HPDE6-E6E7 (cell line): Measurements from ENCODE around the gene GPC5.

ENCODE experiments used
- DNase-seq: peaks from one replicate; pipeline ENCODE4 v3.0.0; 2011; ENCODE audit warnings: missing footprints; ENCODE audit errors: extremely low spot score

Gene GPC5

DNA sequence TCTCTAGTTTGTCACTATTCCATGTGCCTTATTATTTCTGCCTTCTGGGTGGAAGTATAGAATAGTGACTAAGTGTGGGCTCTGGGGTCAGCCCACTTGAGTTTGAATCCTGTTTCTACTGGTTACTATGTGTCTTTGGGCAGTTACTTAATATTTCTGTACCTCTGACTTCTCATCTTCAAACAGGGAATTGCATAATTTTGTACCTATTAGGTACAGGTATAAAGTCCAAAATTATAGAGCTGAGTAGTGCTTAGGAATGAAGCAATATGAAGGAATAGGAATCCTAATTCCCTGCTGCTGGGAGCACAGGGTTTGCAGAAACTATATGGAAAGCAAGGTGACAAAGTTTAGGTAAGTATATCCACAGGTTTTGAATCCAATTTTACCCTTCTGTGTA is 564.5 kb downstream of the GPC5 start:
- no peak for DNase-seq

DNA sequence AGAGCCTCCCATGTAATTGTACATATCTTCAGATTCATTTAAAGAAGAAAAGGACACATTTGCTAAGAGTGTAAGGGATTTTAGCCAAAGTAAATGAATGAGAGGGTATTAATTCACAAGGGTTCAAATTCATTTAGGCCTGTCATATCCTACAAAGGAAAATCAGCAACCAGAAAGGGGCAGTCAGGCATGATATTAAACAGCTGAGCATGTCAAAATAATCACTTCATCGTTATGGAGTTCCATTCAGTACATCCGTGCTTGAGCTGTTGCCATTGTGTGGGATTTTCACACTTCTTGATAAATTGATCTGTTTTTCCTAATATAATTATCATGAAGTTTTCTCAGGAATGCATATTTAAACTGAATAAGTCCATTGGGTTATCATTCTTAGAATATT is 567.1 kb downstream of the GPC5 start:
- DNase-seq, result no peak

DNA sequence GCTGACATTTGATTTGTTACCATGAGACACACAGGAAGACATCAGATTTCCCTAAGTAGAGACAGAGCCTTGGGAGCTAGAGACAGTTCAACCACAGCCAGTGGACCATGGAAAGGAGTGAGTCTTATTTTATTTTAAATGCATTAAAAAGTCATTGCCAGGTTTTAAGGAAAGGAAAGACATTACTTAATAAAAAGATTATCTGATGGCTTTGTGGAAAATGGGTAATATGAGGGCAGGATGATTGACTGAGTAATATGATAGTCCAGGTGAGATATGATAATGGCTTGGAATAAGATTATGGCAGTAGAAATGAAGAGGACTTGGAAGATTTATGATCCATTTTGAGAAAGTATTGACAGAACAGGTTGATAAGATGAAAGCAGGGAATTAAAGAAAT is 580.1 kb downstream of the GPC5 start:
- no peak for DNase-seq

DNA sequence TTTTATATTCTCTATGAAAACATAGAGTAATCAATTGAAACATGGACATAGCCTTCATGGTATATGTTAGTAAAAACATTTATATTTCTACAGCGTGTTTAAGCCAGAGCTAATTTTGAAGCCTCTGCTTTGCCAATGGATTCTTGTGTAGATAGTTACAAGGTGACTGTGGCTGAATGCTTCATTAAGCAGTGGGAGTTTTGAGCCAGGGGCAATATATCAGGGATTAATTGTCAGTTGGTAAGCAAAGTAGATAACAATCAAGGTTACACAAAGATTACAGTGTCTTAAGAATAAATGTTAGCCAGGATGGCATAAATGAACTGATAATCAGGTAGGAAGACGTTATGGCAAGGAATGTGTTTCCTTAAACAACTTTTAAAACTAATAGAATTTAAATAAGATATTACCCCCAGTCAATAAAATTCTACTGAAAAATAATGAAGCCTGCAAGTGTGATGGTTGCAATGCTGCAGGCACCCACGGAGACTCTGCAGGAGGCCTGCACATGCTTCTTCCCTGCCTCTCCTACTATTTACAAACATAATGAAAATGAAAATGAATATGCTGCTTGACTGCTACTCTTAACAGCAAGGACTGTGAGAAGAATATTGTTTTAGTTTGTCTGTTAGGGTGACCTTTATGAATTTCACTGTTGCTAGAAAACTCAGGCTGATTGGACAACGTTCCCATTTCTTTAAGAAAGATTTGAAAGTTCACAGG is 588.5 kb downstream of the GPC5 start:
- DNase-seq, result no peak

GRCh38 chr13:91988331-91988730 is 589.9 kb downstream of the GPC5 start:
- DNase-seq, result no peak

DNA sequence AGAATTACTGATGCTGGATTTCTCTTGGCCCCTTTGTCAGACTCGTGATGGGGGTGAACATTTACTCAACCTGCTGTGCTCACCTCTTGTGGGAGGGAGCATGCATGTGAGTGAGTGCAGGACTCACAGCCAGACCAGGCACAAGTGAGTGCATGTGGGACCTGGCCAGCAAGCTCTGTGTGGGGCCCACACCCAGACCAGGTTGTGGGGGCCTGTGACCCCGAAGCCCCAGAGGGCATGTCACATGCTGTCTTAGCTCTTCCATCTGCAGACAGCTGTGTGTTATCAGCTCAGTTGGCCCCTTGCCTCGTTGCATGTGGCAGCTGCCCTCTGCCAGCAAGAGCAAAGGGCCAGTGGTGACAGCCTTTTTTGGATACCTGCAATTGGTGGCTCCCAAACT is 614.4 kb downstream of the GPC5 start:
- no peak for DNase-seq

DNA sequence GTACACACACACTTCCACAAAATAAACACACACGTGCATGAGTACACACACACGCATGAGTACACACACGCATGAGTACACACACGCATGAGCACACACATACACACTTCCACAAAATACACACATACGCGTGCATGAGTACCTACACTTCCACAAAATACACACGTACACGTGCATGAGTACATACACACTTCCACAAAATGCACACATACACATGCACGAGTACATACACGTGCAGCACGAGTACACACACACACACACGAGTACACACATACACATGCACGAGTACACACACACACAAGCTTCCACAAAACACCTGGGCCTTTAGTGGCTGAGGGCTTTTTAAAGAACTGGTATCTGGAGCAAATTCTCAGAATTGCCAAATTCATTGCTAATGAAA is 619.3 kb downstream of the GPC5 start:
- DNase-seq, result no peak

GRCh38 chr13:92028695-92029094 is 630.3 kb downstream of the GPC5 start:
- no peak for DNase-seq

GRCh38 chr13:92029641-92030040 is 631.2 kb downstream of the GPC5 start:
- DNase-seq, result no peak

GRCh38 chr13:92038905-92039304 is 640.5 kb downstream of the GPC5 start:
- no peak for DNase-seq

DNA sequence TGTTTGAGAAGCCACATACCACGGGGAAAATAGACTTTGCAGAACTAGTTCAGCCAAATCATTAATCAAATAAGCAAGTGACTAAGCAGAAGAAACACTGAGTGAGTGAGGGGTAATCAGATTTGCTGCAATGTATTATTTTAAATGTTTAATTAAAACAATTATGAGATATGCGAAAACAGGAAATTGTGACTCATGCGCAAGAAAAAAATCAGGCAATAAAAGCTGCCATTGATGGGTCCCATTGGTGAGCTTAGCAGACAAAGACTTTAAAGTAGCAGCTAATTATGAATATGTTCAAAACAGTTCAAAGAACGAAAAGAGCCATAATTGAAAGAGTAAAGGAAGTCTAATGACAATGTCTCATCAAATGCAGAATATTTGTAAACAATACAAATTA is 644.1 kb downstream of the GPC5 start:
- no peak for DNase-seq

GRCh38 chr13:92044351-92044750 is 645.9 kb downstream of the GPC5 start:
- DNase-seq, result no peak

DNA sequence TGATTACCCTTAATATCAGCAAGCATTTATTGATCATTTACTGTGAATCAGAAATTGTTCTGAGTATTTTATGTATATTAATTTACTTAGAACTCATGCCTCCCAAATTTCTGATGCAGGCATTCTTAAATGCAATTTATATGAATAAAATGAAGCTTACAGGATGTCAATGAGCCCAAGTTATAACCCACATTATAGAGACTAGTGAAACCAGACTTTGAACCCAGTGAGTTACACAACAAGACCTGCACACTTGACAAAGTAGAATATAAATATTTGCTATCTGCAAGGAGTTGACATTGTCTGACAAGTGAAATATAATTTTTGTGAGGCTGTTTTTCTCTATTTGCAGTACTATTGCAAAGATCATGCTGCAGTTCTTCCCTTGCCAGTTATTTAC is 656.0 kb downstream of the GPC5 start:
- DNase-seq, result no peak

GRCh38 chr13:92074658-92075057 is 676.2 kb downstream of the GPC5 start:
- DNase-seq, result no peak

GRCh38 chr13:92097337-92097903 is 699.0 kb downstream of the GPC5 start:
- no peak for DNase-seq

- no peak for DNase-seq
Measured at GRCh38 chr13:92101801-92102200, 703.4 kb downstream of the GPC5 start.

DNA sequence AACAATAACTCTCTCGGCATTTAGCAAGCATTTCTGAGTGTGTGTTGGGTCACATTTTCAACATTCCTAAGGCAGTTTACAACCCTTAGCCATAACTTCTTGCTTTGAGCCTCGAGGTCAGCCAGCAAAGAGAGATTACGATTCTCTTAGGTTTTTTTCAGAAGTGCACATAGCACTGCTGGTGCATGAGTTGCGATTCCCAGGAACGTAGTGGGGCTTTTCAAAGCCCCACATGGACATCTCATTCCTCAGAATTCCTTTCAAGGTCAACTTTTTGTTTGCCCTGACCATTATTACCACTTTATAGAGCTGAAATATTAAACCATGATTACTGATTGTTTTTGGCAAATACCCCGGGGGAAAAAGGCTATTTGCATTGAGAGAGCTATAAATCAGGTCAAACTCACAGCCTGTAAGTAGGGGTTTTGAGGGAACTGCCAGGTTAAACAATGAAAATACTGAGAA is 705.3 kb downstream of the GPC5 start:
- no peak for DNase-seq

DNA sequence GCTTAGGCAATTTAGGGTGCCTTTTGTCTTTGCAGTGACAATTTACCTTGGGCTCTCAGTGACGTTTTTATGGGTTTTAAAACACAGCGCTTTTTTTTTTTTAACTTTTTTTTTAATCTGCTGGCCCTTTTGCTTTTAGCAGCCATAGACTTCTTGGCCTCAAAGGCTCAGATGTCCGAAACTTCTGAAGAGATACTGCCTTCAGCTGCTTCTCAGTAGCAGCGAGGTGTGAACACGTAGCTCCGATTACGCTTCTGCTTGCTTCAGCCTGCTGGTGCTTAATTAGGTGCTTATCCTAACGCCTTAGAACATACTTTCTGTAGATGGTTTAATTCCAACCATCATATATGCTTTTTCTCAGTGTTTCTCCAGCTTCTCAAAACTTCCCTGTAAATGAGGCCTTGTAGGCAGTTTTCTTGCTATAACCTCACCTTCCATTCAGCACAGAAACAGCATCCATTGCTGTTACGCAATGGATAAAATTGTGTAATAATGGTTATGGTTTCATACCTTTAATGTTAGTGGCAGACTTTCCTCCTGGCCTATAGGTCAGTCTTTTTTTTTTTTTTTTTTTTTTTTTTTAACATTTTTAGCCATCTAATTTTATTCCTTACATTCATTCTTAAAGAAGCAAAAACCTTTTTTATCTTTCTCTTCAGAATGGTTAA is 723.9 kb downstream of the GPC5 start:
- no peak for DNase-seq

- no peak for DNase-seq
Measured at GRCh38 chr13:92126399-92126798, 728.0 kb downstream of the GPC5 start.

DNA sequence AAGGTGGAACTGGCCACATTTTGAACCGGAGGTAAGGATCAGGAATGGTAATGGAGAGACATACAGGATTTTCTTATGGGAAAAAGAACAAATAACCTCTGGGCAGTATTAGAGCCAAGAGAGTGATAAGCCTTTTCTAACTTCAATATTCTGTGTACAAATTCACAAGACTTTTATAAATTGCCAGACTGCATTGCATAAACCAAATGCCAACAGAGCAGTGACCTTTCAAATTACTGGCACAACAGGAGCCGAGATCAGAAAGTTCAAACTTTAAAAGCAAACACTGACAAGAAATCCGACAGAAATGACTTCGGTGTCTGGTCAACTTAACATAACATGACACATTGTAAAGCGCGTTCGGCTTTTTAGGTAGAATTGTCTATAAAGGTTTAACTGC is 737.1 kb downstream of the GPC5 start:
- no peak for DNase-seq

DNA sequence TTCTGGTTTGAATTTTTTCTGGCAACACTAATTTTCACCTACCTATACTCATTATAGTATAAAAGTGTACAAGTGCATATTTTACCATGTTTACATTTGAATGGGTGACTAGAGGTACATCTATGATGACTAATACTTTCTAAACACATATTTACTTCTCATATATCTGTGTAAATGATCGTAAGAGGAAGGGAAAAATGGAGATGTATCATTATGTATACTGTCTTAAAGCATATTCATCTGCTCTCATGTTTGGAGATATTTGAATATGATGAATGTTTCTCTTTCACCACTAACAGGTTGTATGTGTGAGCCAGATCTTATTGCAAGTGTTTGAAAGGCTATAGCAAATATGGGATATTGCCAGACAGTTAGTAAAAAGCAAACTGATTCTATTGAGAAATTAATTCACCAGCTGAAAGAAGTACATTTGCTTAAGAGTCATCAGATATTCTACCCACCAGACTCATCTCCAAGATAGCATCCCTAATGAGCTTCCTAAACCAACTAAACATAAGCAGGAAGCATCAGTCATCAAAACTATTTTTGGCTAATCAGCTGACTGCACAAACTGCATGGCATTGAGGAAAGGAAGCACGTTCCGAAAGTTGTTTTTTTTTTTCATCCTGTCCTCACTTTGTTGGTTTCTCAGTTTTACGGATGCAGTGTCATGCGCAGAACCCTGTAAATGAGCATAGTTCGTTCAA is 738.2 kb downstream of the GPC5 start:
- no peak for DNase-seq

DNA sequence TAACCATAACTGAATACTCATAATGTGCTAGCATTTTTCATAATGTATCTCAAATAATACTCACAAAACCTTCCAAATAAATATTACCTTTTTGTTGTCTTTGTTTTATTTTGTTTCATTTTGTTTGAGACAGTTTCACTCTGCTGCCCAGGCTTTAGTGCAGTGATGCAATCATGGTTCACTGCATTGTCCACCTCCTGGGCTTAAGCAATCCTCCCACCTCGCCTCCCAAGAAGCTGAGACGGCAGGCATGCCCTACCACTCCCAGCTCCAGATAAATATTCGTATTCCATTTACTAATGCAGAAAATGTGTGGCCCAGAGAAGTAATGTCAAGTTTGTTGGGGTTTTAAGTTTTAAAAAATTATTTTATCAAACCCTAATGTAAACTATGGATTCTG is 739.1 kb downstream of the GPC5 start:
- no peak for DNase-seq

- no peak for DNase-seq
Measured at GRCh38 chr13:92143766-92144165, 745.3 kb downstream of the GPC5 start.
